HepG2 (cell line): ENCODE results near the gene PLIN3. TPM values are rescaled to one million over a fixed set of nuclear protein-coding genes. Genes with fewer than 3 reads are reported as not detected.

ENCODE experiments used
- EP300 ChIP-seq, 3 experiments: sonication (generic) in 1 of 3; formaldehyde crosslinking in 1 of 3; IDR thresholded peaks; 2 replicates each; pipeline versions ENCODE4 v1.5.1 to v1.6.1; 2011 to 2020; ENCODE audit warnings: low read depth in 2 of 3, low read length in 2 of 3, borderline replicate concordance in 1 of 3, improper control_type of control experiment in 1 of 3, mild to moderate bottlenecking in 1 of 3, missing genetic modification reagents in 1 of 3, moderate library complexity in 1 of 3
- HDAC1 ChIP-seq: sonication (generic); formaldehyde crosslinking; IDR thresholded peaks from 2 replicates; pipeline ENCODE4 v1.5.1; 2020; ENCODE audit warnings: mild to moderate bottlenecking, missing genetic modification reagents
- HNF4G ChIP-seq, 2 experiments: sonication (generic) in 1 of 2; formaldehyde crosslinking in 1 of 2; IDR thresholded peaks; 2 replicates each; pipeline versions ENCODE4 v1.4.0 to v1.6.1; 2011 to 2020; ENCODE audit warnings: borderline replicate concordance in 2 of 2, low read depth in 2 of 2, mild to moderate bottlenecking in 2 of 2, low read length in 1 of 2, missing genetic modification reagents in 1 of 2, moderate library complexity in 1 of 2
- HOXA3 ChIP-seq: sonication (generic); formaldehyde crosslinking; IDR thresholded peaks from 2 replicates; pipeline ENCODE4 v1.5.0; 2020; ENCODE audit warnings: missing genetic modification reagents
- KDM5B ChIP-seq: sonication (generic); formaldehyde crosslinking; IDR thresholded peaks from 2 replicates; pipeline ENCODE4 v1.4.0; 2020; ENCODE audit warnings: missing genetic modification reagents, mild to moderate bottlenecking, borderline replicate concordance
- PHF21A ChIP-seq: sonication (generic); formaldehyde crosslinking; IDR thresholded peaks from 2 replicates; pipeline ENCODE4 v1.5.0; 2020; ENCODE audit warnings: mild to moderate bottlenecking, missing genetic modification reagents
- TBX3 ChIP-seq: fragments of 450-650 bp; IDR thresholded peaks from 2 replicates; pipeline ENCODE4 v1.6.1; 2017; ENCODE audit warnings: antibody characterized with exemption, mild to moderate bottlenecking, inconsistent platforms, borderline replicate concordance
- ZBTB7B ChIP-seq: sonication (generic); formaldehyde crosslinking; IDR thresholded peaks from 2 replicates; pipeline ENCODE4 v1.4.0; 2020; ENCODE audit warnings: missing genetic modification reagents
- ZMYM4 ChIP-seq: sonication (generic); formaldehyde crosslinking; IDR thresholded peaks from 2 replicates; pipeline ENCODE4 v1.8.1; 2023; ENCODE audit warnings: mild to moderate bottlenecking, missing genetic modification reagents
- ZNF160 ChIP-seq: sonication (generic); formaldehyde crosslinking; IDR thresholded peaks from 2 replicates; pipeline ENCODE4 v1.8.0; 2022; ENCODE audit warnings: mild to moderate bottlenecking, inconsistent platforms, missing genetic modification reagents
- ZNF234 ChIP-seq: sonication (generic); formaldehyde crosslinking; conservative IDR thresholded peaks from 2 replicates; pipeline ENCODE4 v1.5.1; 2020; ENCODE audit warnings: mild to moderate bottlenecking, missing genetic modification reagents
- ZNF572 ChIP-seq: sonication (generic); formaldehyde crosslinking; IDR thresholded peaks from 2 replicates; pipeline ENCODE4 v1.5.1; 2020; ENCODE audit warnings: mild to moderate bottlenecking, missing genetic modification reagents
- ZSCAN12 ChIP-seq: sonication (generic); formaldehyde crosslinking; IDR thresholded peaks from 2 replicates; pipeline ENCODE4 v1.9.0; 2021; ENCODE audit warnings: mild to moderate bottlenecking, missing genetic modification reagents
- ZSCAN29 ChIP-seq: sonication (generic); formaldehyde crosslinking; conservative IDR thresholded peaks from 2 replicates; pipeline ENCODE4 v1.4.0; 2020; ENCODE audit warnings: mild to moderate bottlenecking, missing genetic modification reagents
- polyA plus RNA-seq, 8 experiments: library from polyadenylated mRNA; depleted of rRNA in 3 of 8; stranded (reverse) in 7 of 8; unstranded in 1 of 8; fragments of >200 nt; fragmentation: Illumina TruSeq in 4 of 8; extraction: Trizol in 4 of 8; gene quantifications; 2 replicates each; pipeline versions ENCODE4 v1.2.1 to v1.2.3, GENCODE V29; 2011 to 2016; ENCODE audit warnings: low read depth in 4 of 8, missing spikeins in 1 of 8, mixed read lengths in 1 of 8; ENCODE audit not compliant: insufficient read depth in 1 of 8
- total RNA-seq, 5 experiments: library from RNA; depleted of rRNA; stranded (reverse); fragments of >200 nt; fragmentation: Illumina TruSeq; extraction: Trizol; gene quantifications; 2 replicates each; pipeline ENCODE4 v1.2.3, GENCODE V29; 2016; ENCODE audit warnings: low read depth in 1 of 5
- TF ChIP-seq, protein P1 (sequence below): sonication (generic); formaldehyde crosslinking; IDR thresholded peaks from 2 replicates; pipeline ENCODE4 v1.4.0; 2020; ENCODE audit warnings: missing genetic modification reagents, borderline replicate concordance
- TF ChIP-seq, protein P2 (sequence below): IDR thresholded peaks from 2 replicates; pipeline ENCODE4 v1.6.1; 2016; ENCODE audit warnings: missing compliant biosample characterization, missing genetic modification reagents, borderline replicate concordance
- TF ChIP-seq, protein P3 (sequence below): sonication (generic); formaldehyde crosslinking; IDR thresholded peaks from 2 replicates; pipeline ENCODE4 v1.8.1; 2023; ENCODE audit warnings: mild to moderate bottlenecking, missing genetic modification reagents, borderline replicate concordance
- TF ChIP-seq, protein P4 (sequence below): IDR thresholded peaks from 2 replicates; pipeline ENCODE4 v1.6.1; 2016; ENCODE audit warnings: mild to moderate bottlenecking
- TF ChIP-seq, protein P5 (sequence below): sonication (generic); formaldehyde crosslinking; IDR thresholded peaks from 2 replicates; pipeline ENCODE4 v1.4.0; 2020; ENCODE audit warnings: missing genetic modification reagents

Gene PLIN3
- total and polyA plus RNA-seq, 2 of the 13 experiments (the other 11 are each of a cell fraction or from before 2014, with no cell fraction given), result 49.3 to 57.9 TPM

DNA sequence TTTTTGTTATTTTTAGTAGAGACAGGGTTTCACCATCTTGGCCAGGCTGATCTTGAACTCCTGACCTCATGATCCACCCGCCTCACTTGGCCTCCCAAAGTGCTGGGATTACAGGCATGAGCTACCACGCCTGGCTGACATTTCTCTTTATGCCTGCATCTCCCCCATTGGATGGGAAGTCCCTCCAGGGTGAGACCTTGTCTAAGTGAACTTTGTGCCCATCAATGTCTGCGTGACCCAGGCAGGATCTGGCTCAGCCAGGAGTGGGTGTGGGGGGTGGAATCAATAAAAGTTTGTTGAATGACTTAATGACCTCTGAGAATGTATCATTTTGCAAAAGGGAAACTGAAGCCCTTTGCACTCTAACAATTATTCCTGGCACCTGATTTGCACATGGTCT lies 37.0 kb upstream of the PLIN3 start (continued):
- TF ChIP-seq, protein P1, sequence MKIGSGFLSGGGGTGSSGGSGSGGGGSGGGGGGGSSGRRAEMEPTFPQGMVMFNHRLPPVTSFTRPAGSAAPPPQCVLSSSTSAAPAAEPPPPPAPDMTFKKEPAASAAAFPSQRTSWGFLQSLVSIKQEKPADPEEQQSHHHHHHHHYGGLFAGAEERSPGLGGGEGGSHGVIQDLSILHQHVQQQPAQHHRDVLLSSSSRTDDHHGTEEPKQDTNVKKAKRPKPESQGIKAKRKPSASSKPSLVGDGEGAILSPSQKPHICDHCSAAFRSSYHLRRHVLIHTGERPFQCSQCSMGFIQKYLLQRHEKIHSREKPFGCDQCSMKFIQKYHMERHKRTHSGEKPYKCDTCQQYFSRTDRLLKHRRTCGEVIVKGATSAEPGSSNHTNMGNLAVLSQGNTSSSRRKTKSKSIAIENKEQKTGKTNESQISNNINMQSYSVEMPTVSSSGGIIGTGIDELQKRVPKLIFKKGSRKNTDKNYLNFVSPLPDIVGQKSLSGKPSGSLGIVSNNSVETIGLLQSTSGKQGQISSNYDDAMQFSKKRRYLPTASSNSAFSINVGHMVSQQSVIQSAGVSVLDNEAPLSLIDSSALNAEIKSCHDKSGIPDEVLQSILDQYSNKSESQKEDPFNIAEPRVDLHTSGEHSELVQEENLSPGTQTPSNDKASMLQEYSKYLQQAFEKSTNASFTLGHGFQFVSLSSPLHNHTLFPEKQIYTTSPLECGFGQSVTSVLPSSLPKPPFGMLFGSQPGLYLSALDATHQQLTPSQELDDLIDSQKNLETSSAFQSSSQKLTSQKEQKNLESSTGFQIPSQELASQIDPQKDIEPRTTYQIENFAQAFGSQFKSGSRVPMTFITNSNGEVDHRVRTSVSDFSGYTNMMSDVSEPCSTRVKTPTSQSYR (CRISPR knock-in tag), result peak; percentile 66; the same call in 1 of the 2 replicates
- TF ChIP-seq ZNF234 (CRISPR knock-in tag) (no peak), EP300 (IDR thresholded peaks at IDR 0.05; ENCODE audit: low read depth in 2 of 2, low read length in 2 of 2) (peak in 1 of 2 experiments; percentile 40; a peak in 1 of 4 replicates), EP300 (CRISPR knock-in tag; IDR thresholded peaks at IDR 0.05; ENCODE audit: borderline replicate concordance) (0 out of 2 replicates have a peak, but pooled peaks have one; percentile 12), ZSCAN12 (no peak), ZNF160 (CRISPR knock-in tag) (no peak), ZBTB7B (peak; percentile 31; the same call in 1 of the 2 replicates), ZMYM4 (CRISPR knock-in tag) (0 out of 2 replicates have a peak, but pooled peaks have one; percentile 32), HDAC1 (CRISPR knock-in tag) (peak; percentile 85), ZNF572 (no peak), HNF4G (IDR thresholded peaks at IDR 0.05; ENCODE audit: borderline replicate concordance, low read depth, low read length) (0 out of 2 replicates have a peak, but pooled peaks have one; percentile 27), HNF4G (CRISPR knock-in tag; IDR thresholded peaks at IDR 0.05; ENCODE audit: borderline replicate concordance, low read depth) (no peak), PHF21A (peak; percentile 60), ZSCAN29 (CRISPR knock-in tag) (no peak), TBX3 (0 out of 2 replicates have a peak, but pooled peaks have one; percentile 11), KDM5B (CRISPR knock-in tag) (0 out of 2 replicates have a peak, but pooled peaks have one; percentile 20), HOXA3 (CRISPR knock-in tag) (peak; percentile 58; the same call in 1 of the 2 replicates)
- TF ChIP-seq, protein P2, sequence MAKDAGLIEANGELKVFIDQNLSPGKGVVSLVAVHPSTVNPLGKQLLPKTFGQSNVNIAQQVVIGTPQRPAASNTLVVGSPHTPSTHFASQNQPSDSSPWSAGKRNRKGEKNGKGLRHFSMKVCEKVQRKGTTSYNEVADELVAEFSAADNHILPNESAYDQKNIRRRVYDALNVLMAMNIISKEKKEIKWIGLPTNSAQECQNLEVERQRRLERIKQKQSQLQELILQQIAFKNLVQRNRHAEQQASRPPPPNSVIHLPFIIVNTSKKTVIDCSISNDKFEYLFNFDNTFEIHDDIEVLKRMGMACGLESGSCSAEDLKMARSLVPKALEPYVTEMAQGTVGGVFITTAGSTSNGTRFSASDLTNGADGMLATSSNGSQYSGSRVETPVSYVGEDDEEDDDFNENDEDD (CRISPR knock-in tag), result 0 out of 2 replicates have a peak, but pooled peaks have one; percentile 13
- TF ChIP-seq, protein P3, sequence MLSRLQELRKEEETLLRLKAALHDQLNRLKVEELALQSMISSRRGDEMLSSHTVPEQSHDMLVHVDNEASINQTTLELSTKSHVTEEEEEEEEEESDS (CRISPR knock-in tag), result no peak
- TF ChIP-seq, protein P4, sequence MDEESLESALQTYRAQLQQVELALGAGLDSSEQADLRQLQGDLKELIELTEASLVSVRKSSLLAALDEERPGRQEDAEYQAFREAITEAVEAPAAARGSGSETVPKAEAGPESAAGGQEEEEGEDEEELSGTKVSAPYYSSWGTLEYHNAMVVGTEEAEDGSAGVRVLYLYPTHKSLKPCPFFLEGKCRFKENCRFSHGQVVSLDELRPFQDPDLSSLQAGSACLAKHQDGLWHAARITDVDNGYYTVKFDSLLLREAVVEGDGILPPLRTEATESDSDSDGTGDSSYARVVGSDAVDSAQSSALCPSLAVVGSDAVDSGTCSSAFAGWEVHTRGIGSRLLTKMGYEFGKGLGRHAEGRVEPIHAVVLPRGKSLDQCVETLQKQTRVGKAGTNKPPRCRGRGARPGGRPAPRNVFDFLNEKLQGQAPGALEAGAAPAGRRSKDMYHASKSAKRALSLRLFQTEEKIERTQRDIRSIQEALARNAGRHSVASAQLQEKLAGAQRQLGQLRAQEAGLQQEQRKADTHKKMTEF (CRISPR knock-in tag), result 0 out of 2 replicates have a peak, but pooled peaks have one; percentile 14
- TF ChIP-seq, protein P5, sequence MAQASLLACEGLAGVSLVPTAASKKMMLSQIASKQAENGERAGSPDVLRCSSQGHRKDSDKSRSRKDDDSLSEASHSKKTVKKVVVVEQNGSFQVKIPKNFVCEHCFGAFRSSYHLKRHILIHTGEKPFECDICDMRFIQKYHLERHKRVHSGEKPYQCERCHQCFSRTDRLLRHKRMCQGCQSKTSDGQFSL (CRISPR knock-in tag), result peak; percentile 58; the same call in 1 of the 2 replicates
